ENCODE results near the gene BUB1B.

The BUB1B gene

GRCh38 chr15:40269604-40270003 lies 108.7 kb downstream of the BUB1B start:
- TF ChIP-seq GABPA (IDR thresholded peaks at IDR 0.05; ENCODE audit: low read depth) (no peak), SPI1 (IDR thresholded peaks at IDR 0.05; ENCODE audit: borderline replicate concordance, low read depth) (no peak)
- H3K4me3 ChIP-seq (replicated peaks; ENCODE audit: insufficient read depth, low read length) = no peak overlapping the region
- no peaks in the 10 kb centered on the region for H3K27me3 ChIP-seq (ENCODE audit: insufficient read depth, poor library complexity, severe bottlenecking)
- no peak for DNase-seq (ENCODE audit: low read depth in 1 of 2, low spot score in 1 of 2)
- no peak overlapping the region for H3K27ac ChIP-seq (replicated peaks)

- Histone ChIP-seq H3K27ac (replicated peaks) (no peak overlapping the region), H3K4me3 (replicated peaks; ENCODE audit: insufficient read depth, low read length) (no peak overlapping the region), H3K27me3 (ENCODE audit: insufficient read depth, poor library complexity, severe bottlenecking) (no peaks in the 10 kb centered on the region)
- peak in 1 of 2 experiments; percentile 48 for DNase-seq (ENCODE audit: low read depth in 1 of 2, low spot score in 1 of 2)
- TF ChIP-seq SPI1 (IDR thresholded peaks at IDR 0.05; ENCODE audit: borderline replicate concordance, low read depth) = no peak
- TF ChIP-seq, protein P1, sequence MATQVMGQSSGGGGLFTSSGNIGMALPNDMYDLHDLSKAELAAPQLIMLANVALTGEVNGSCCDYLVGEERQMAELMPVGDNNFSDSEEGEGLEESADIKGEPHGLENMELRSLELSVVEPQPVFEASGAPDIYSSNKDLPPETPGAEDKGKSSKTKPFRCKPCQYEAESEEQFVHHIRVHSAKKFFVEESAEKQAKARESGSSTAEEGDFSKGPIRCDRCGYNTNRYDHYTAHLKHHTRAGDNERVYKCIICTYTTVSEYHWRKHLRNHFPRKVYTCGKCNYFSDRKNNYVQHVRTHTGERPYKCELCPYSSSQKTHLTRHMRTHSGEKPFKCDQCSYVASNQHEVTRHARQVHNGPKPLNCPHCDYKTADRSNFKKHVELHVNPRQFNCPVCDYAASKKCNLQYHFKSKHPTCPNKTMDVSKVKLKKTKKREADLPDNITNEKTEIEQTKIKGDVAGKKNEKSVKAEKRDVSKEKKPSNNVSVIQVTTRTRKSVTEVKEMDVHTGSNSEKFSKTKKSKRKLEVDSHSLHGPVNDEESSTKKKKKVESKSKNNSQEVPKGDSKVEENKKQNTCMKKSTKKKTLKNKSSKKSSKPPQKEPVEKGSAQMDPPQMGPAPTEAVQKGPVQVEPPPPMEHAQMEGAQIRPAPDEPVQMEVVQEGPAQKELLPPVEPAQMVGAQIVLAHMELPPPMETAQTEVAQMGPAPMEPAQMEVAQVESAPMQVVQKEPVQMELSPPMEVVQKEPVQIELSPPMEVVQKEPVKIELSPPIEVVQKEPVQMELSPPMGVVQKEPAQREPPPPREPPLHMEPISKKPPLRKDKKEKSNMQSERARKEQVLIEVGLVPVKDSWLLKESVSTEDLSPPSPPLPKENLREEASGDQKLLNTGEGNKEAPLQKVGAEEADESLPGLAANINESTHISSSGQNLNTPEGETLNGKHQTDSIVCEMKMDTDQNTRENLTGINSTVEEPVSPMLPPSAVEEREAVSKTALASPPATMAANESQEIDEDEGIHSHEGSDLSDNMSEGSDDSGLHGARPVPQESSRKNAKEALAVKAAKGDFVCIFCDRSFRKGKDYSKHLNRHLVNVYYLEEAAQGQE (IDR thresholded peaks at IDR 0.05; ENCODE audit: insufficient replicate concordance, low read depth) = no peak
- no peak for TF ChIP-seq CTCF (IDR thresholded peaks at IDR 0.05; ENCODE audit: insufficient read depth, low read length)
- no peak for TF ChIP-seq GABPA (IDR thresholded peaks at IDR 0.05; ENCODE audit: low read depth)
- TF ChIP-seq POLR2AphosphoS5 (IDR thresholded peaks at IDR 0.05; ENCODE audit: low read depth) = no peak
Measured at GRCh38 chr15:40270246-40270995, 109.6 kb downstream of the BUB1B start.
